SK-N-SH (cell line): Measurements from ENCODE around the gene MRGPRX3. TPM values are rescaled to one million over a fixed set of nuclear protein-coding genes. Genes with fewer than 3 reads are reported as not detected.

Experiments used
- CTCF ChIA-PET: fragments of 300-600, 350-600 bp; formaldehyde crosslinking; extraction: SDS; loops from one replicate; lab custom pipeline; 2021; lab: Yijun Ruan, JAX
- POLR2A ChIA-PET: fragments of 350-600 bp; sonication (Branson Sonifier 250); formaldehyde crosslinking; extraction: SDS; loops from one replicate; lab custom pipeline; 2020; ENCODE audit warnings: antibody characterized with exemption, inconsistent platforms; lab: Yijun Ruan, JAX
- DNase-seq: peaks from one replicate; pipeline ENCODE4 v3.0.0; 2012
- H2AFZ ChIP-seq: fragments of 200-600 bp; sonication (generic); 2 replicates; pipeline ENCODE4 v1.8.1; 2016; ENCODE audit warnings: antibody characterized with exemption, mild to moderate bottlenecking, low read depth
- H3F3A ChIP-seq: fragments of 200-600 bp; sonication (generic); replicated peaks from 2 replicates; pipeline ENCODE3; 2016; ENCODE audit warnings: antibody characterized with exemption, mild to moderate bottlenecking; ENCODE audit not compliant: insufficient read depth
- H3K27ac ChIP-seq, 2 experiments: fragments of 200-500 bp in 1 of 2; fragments of 200-600 bp in 1 of 2; sonication (Bioruptor generic) in 1 of 2; sonication (generic), shearing (Covaris generic) in 1 of 2; 2 replicates each; pipeline versions ENCODE4 v1.5.1 to v1.6.1; 2014 to 2016; ENCODE audit warnings: low read depth in 2 of 2, inconsistent platforms in 1 of 2, low read length in 1 of 2, mild to moderate bottlenecking in 1 of 2, mixed read lengths in 1 of 2
- H3K27me3 ChIP-seq: fragments of 200-600 bp; sonication (generic), shearing (Covaris generic); 2 replicates; pipeline ENCODE4 v1.6.1; 2016; ENCODE audit warnings: mixed run types; ENCODE audit not compliant: insufficient read depth
- H3K36me3 ChIP-seq, 2 experiments: fragments of 200-500 bp in 1 of 2; fragments of 200-600 bp in 1 of 2; sonication (Bioruptor generic) in 1 of 2; sonication (generic) in 1 of 2; replicated peaks in 1 of 2; 2 replicates each; pipeline versions ENCODE3 to v1.5.1; 2014 to 2016; ENCODE audit warnings: low read length in 1 of 2, mild to moderate bottlenecking in 1 of 2; ENCODE audit not compliant: insufficient read depth in 2 of 2, control insufficient read depth in 1 of 2
- H3K4me1 ChIP-seq, 2 experiments: fragments of 200-500 bp in 1 of 2; fragments of 200-600 bp in 1 of 2; sonication (Bioruptor generic) in 1 of 2; sonication (generic), shearing (Covaris generic) in 1 of 2; 2 replicates each; pipeline versions ENCODE4 v1.5.1 to v1.6.1; 2014 to 2016; ENCODE audit warnings: low read depth in 1 of 2, low read length in 1 of 2, mixed run types in 1 of 2; ENCODE audit not compliant: insufficient read depth in 2 of 2, control insufficient read depth in 1 of 2
- H3K4me2 ChIP-seq: fragments of 200-600 bp; sonication (generic), shearing (Covaris generic); 2 replicates; pipeline ENCODE4 v1.6.1; 2017; ENCODE audit warnings: mixed run types
- H3K4me3 ChIP-seq, 2 experiments: fragments of 200-500 bp in 1 of 2; fragments of 200-600 bp in 1 of 2; sonication (Bioruptor generic) in 1 of 2; sonication (generic), shearing (Covaris generic) in 1 of 2; 2 replicates each; pipeline versions ENCODE4 v1.5.1 to v1.8.1; 2014 to 2016; ENCODE audit warnings: low read depth in 2 of 2, inconsistent platforms in 1 of 2, low read length in 1 of 2, mild to moderate bottlenecking in 1 of 2, mixed read lengths in 1 of 2, moderate library complexity in 1 of 2
- H3K79me2 ChIP-seq: fragments of 200-600 bp; sonication (generic); 2 replicates; pipeline ENCODE4 v1.8.1; 2017; ENCODE audit warnings: mild to moderate bottlenecking; ENCODE audit not compliant: insufficient read depth
- H3K9ac ChIP-seq: fragments of 200-600 bp; sonication (generic); 2 replicates; pipeline ENCODE4 v1.6.1; 2017; ENCODE audit warnings: mixed run types
- H3K9me2 ChIP-seq: fragments of 200-600 bp; sonication (generic); 2 replicates; pipeline ENCODE4 v1.6.1; 2017; ENCODE audit warnings: mixed run types
- H3K9me3 ChIP-seq: fragments of 200-600 bp; sonication (generic); 2 replicates; pipeline ENCODE4 v1.6.1; 2017; ENCODE audit warnings: mixed run types, mild to moderate bottlenecking, moderate library complexity
- H4K20me1 ChIP-seq: fragments of 200-600 bp; sonication (generic); 2 replicates; pipeline ENCODE4 v1.6.1; 2017; ENCODE audit warnings: mild to moderate bottlenecking, mixed run types; ENCODE audit not compliant: insufficient read depth
- CHD2 ChIP-seq: fragments of 150-350 bp; IDR thresholded peaks from 2 replicates; pipeline ENCODE4 v1.6.1; 2018; ENCODE audit warnings: low read length; ENCODE audit not compliant: partially characterized antibody
- CTCF ChIP-seq: fragments of 200-600 bp; sonication (generic); IDR thresholded peaks from 2 replicates; pipeline ENCODE4 v1.6.1; 2017; ENCODE audit warnings: antibody characterized with exemption, mild to moderate bottlenecking, moderate library complexity
- EP300 ChIP-seq, 2 experiments: IDR thresholded peaks; 2 replicates each; pipeline versions ENCODE4 v1.4.0 to v1.6.1; 2012; ENCODE audit warnings: borderline replicate concordance in 1 of 2, low read depth in 1 of 2, low read length in 1 of 2
- EZH2phosphoT487 ChIP-seq: fragments of 200-600 bp; sonication (generic); IDR thresholded peaks from 2 replicates; pipeline ENCODE4 v1.6.1; 2017; ENCODE audit warnings: low read depth, mixed run types, mild to moderate bottlenecking, antibody characterized with exemption, moderate library complexity, borderline replicate concordance
- IRF3 ChIP-seq: fragments of 150-350 bp; IDR thresholded peaks from 2 replicates; pipeline ENCODE4 v1.6.1; 2016; ENCODE audit warnings: mild to moderate bottlenecking, low read depth, low read length
- JUND ChIP-seq: IDR thresholded peaks from 2 replicates; pipeline ENCODE4 v1.4.0; 2012
- MAX ChIP-seq: IDR thresholded peaks from 2 replicates; pipeline ENCODE4 v1.4.0; 2012; ENCODE audit warnings: low read depth
- RAD21 ChIP-seq: IDR thresholded peaks from 2 replicates; pipeline ENCODE4 v1.6.1; 2012; ENCODE audit warnings: mild to moderate bottlenecking, low read length
- RCOR1 ChIP-seq: fragments of 150-350 bp; IDR thresholded peaks from 2 replicates; pipeline ENCODE4 v1.6.1; 2017; ENCODE audit warnings: antibody characterized with exemption, low read length
- REST ChIP-seq: IDR thresholded peaks from 2 replicates; pipeline ENCODE4 v1.6.1; 2012; ENCODE audit warnings: mild to moderate bottlenecking, low read depth, low read length, moderate library complexity
- RXRA ChIP-seq: IDR thresholded peaks from 2 replicates; pipeline ENCODE4 v1.4.0; 2012; ENCODE audit warnings: low read depth, mild to moderate bottlenecking, borderline replicate concordance
- SMC3 ChIP-seq: IDR thresholded peaks from 2 replicates; pipeline ENCODE4 v1.6.1; 2012; ENCODE audit warnings: low read depth, low read length, improper control_type of control experiment
- TEAD4 ChIP-seq: IDR thresholded peaks from 2 replicates; pipeline ENCODE4 v1.4.0; 2012; ENCODE audit warnings: mild to moderate bottlenecking, borderline replicate concordance; ENCODE audit not compliant: insufficient read depth
- YY1 ChIP-seq: IDR thresholded peaks from 2 replicates; pipeline ENCODE4 v1.4.0; 2012; ENCODE audit warnings: low read depth, mild to moderate bottlenecking
- ZBTB33 ChIP-seq: IDR thresholded peaks from 2 replicates; pipeline ENCODE4 v1.4.0; 2012; ENCODE audit warnings: low read depth, borderline replicate concordance
- WGBS: methylation state at CpG from one replicate; pipeline ENCODE4 v1.1.6; 2017; ENCODE audit warnings: low lambda C conversion rate; 5-methylcytosine and 5-hydroxymethylcytosine counted together
- polyA plus RNA-seq, 3 experiments: library from polyadenylated mRNA; depleted of rRNA; stranded (reverse); fragments of >200 nt; gene quantifications; 2 replicates each; pipeline ENCODE4 v1.2.3, GENCODE V29; 2012

MRGPRX3 gene
- polyA plus RNA-seq, 1 of the 3 experiments (the other 2 are of a cell fraction): not detected

GRCh38 chr11:18145025-18145424 lies 12.7 kb downstream of the MRGPRX3 start:
- H3K9ac ChIP-seq: no peak overlapping the region
- H3K36me3 ChIP-seq: no peaks in the 10 kb centered on the region
- no peaks in the 10 kb centered on the region for H3K79me2 ChIP-seq
- no peak overlapping the region for H2AFZ ChIP-seq
- H4K20me1 ChIP-seq: no peaks in the 10 kb centered on the region
- H3F3A ChIP-seq: no peaks in the 10 kb centered on the region
- no peaks in the 10 kb centered on the region for H3K4me1 ChIP-seq
- H3K4me2 ChIP-seq: no peak overlapping the region
- ChIA-PET POLR2A (no interaction called here), CTCF (interaction anchor here (0.9 to 1.7 kb wide), 6 partner anchors 13 to 587 kb away, joined by 3 to 5 read pairs (median 3); no protein-coding TSS in a partner anchor)
- H3K9me3 ChIP-seq: no peaks in the 10 kb centered on the region
- no peak overlapping the region for H3K27ac ChIP-seq
- no peak overlapping the region for H3K4me3 ChIP-seq
- TF ChIP-seq TEAD4 (no peak), RAD21 (peak; percentile 37), SMC3 (peak; percentile 9; the same call in 1 of the 2 replicates), CTCF (peak; percentile 48)
- H3K9me2 ChIP-seq: no peaks in the 10 kb centered on the region
- WGBS: 1% methylated on average over 2 of the region's 2 CpGs
- H3K27me3 ChIP-seq: peaks cover 8% of the 10 kb centered on the region; the same call in 1 of the 2 replicates
- DNase-seq: peak; percentile 18

- H2AFZ ChIP-seq: no peak overlapping the region
- no peak for DNase-seq
- no peak overlapping the region for H3K27ac ChIP-seq
- TF ChIP-seq EP300 (IDR thresholded peaks at IDR 0.05; ENCODE audit: borderline replicate concordance in 1 of 2, low read depth in 1 of 2, low read length in 1 of 2): no peak
- TF ChIP-seq JUND: no peak
- TF ChIP-seq ZBTB33: no peak
- TF ChIP-seq YY1: no peak
- TF ChIP-seq RXRA: no peak
- no peak for TF ChIP-seq TEAD4
- TF ChIP-seq CHD2: no peak
- no peak for TF ChIP-seq REST
- no peak for TF ChIP-seq RAD21
- TF ChIP-seq MAX: no peak
- TF ChIP-seq IRF3: no peak
- TF ChIP-seq SMC3: no peak
- no peak for TF ChIP-seq EZH2phosphoT487
- TF ChIP-seq RCOR1: no peak
- H3K9me3 ChIP-seq: no peaks in the 10 kb centered on the region
- ChIA-PET POLR2A (no interaction called here), CTCF (interaction anchor here (0.9 to 1.7 kb wide), 5 partner anchors 12 to 587 kb away, joined by 3 to 5 read pairs (median 3); no protein-coding TSS in a partner anchor)
- no peaks in the 10 kb centered on the region for H3K4me1 ChIP-seq
- no peaks in the 10 kb centered on the region for H4K20me1 ChIP-seq
- H3F3A ChIP-seq: no peaks in the 10 kb centered on the region
- H3K27me3 ChIP-seq: peaks cover 8% of the 10 kb centered on the region; the same call in 1 of the 2 replicates
- no peaks in the 10 kb centered on the region for H3K79me2 ChIP-seq
- no peaks in the 10 kb centered on the region for H3K36me3 ChIP-seq
- H3K9ac ChIP-seq: no peak overlapping the region
- no peaks in the 10 kb centered on the region for H3K9me2 ChIP-seq
- no peak overlapping the region for H3K4me2 ChIP-seq
- 4% methylated on average over 3 of the region's 3 CpGs for WGBS
- no peak overlapping the region for H3K4me3 ChIP-seq
Measured at GRCh38 chr11:18145837-18146236, 13.5 kb downstream of the MRGPRX3 start.
